A549 (cell line): ENCODE data around the gene CACNA1D. TPM values are rescaled to one million over a fixed set of nuclear protein-coding genes. Genes with fewer than 3 reads are reported as not detected.

ENCODE experiments used
- ATAC-seq, 2 experiments: fragments of 200-7000 bp in 1 of 2; fragments of >200 bp in 1 of 2; cut with Nextera tagmentation in 1 of 2; cut with Tn5 transposase in 1 of 2; 3 replicates each; pipeline versions ENCODE4 v1.8.0 to v1.9.1; 2018 to 2020; ENCODE audit warnings: mild to moderate bottlenecking in 1 of 2, moderate library complexity in 1 of 2
- CTCF ChIA-PET: fragments of 300-600 bp; sonication (Branson Sonifier 250); formaldehyde crosslinking; extraction: SDS; loops from one replicate; lab custom pipeline; 2021; ENCODE audit warnings: antibody characterized with exemption, inconsistent platforms; lab: Yijun Ruan, JAX
- POLR2A ChIA-PET: fragments of 350-600 bp; formaldehyde crosslinking; extraction: SDS; loops from one replicate; lab custom pipeline; 2021; ENCODE audit warnings: antibody characterized with exemption, inconsistent platforms; lab: Yijun Ruan, JAX
- DNase-seq, 2 experiments: peaks; one replicate each; pipeline versions ENCODE4 v3.0.0 to v3.0.0-alpha.2; 2011 to 2016; ENCODE audit warnings: low read depth in 1 of 2, low spot score in 1 of 2
- FAIRE-seq: peaks from 2 replicates; lab custom pipeline; 2011; peaks lifted over from hg19 to GRCh38; lab: Jason Lieb, UNC
- H3K27ac ChIP-seq, 2 experiments: fragments of >200 bp; sonication (Bioruptor Twin); formaldehyde crosslinking; 3 replicates each; pipeline ENCODE4 v1.5.1; 2016 to 2017
- H3K4me1 ChIP-seq: fragments of >200 bp; sonication (Bioruptor Twin); formaldehyde crosslinking; 3 replicates; pipeline ENCODE4 v1.6.1; 2016
- H3K4me2 ChIP-seq: fragments of >200 bp; sonication (Bioruptor Twin); formaldehyde crosslinking; 3 replicates; pipeline ENCODE4 v1.6.1; 2016
- H3K4me3 ChIP-seq: fragments of >200 bp; sonication (Bioruptor Twin); formaldehyde crosslinking; 3 replicates; pipeline ENCODE4 v1.5.1; 2016
- H3K9me3 ChIP-seq: fragments of >200 bp; sonication (Bioruptor Twin); formaldehyde crosslinking; 3 replicates; pipeline ENCODE4 v1.6.1; 2016
- ATOH8 ChIP-seq: fragments of 250-450 bp; sonication (Bioruptor Pico); IDR thresholded peaks from 2 replicates; pipeline ENCODE4 v1.5.0; 2020; ENCODE audit warnings: low read depth, mild to moderate bottlenecking, moderate library complexity
- BCL3 ChIP-seq: fragments of >200 bp; sonication (Bioruptor Twin); formaldehyde crosslinking; IDR thresholded peaks from 3 replicates; pipeline ENCODE4 v1.6.1; 2016
- BHLHE40 ChIP-seq: IDR thresholded peaks from 2 replicates; pipeline ENCODE4 v1.6.1; 2012; ENCODE audit warnings: low read depth, low read length, inconsistent platforms
- CBX8 ChIP-seq: fragments of 200-600 bp; sonication (generic); IDR thresholded peaks from 2 replicates; pipeline ENCODE4 v1.6.1; 2016
- CEBPB ChIP-seq, 2 experiments: fragments of >200 bp in 1 of 2; sonication (Bioruptor Twin) in 1 of 2; formaldehyde crosslinking in 1 of 2; IDR thresholded peaks; 2 replicates each; pipeline ENCODE4 v1.6.1; 2012 to 2016
- CHD4 ChIP-seq: fragments of 200-600 bp; sonication (generic); IDR thresholded peaks from 2 replicates; pipeline ENCODE4 v1.6.1; 2016; ENCODE audit warnings: antibody characterized with exemption, mild to moderate bottlenecking, borderline replicate concordance
- EP300 ChIP-seq, 2 experiments: fragments of >200 bp; sonication (Bioruptor Twin); formaldehyde crosslinking; IDR thresholded peaks; 2 replicates in 1 of 2; 3 replicates in 1 of 2; pipeline ENCODE4 v1.6.1; 2016 to 2017
- ESRRA ChIP-seq: fragments of 150-350 bp; IDR thresholded peaks from 2 replicates; pipeline ENCODE4 v1.6.1; 2014; ENCODE audit warnings: mild to moderate bottlenecking, low read length, borderline replicate concordance
- FOXS1 ChIP-seq: fragments of 250-450 bp; sonication (Bioruptor Pico); IDR thresholded peaks from 2 replicates; pipeline ENCODE4 v1.5.0; 2020; ENCODE audit warnings: mild to moderate bottlenecking, moderate library complexity
- GATA3 ChIP-seq: IDR thresholded peaks from 2 replicates; pipeline ENCODE4 v1.6.1; 2012; ENCODE audit warnings: borderline replicate concordance
- HOXA7 ChIP-seq: fragments of 250-450 bp; sonication (Bioruptor Pico); IDR thresholded peaks from 2 replicates; pipeline ENCODE4 v1.5.0; 2020; ENCODE audit warnings: mild to moderate bottlenecking, moderate library complexity
- HOXB5 ChIP-seq: fragments of 250-450 bp; sonication (Bioruptor Pico); IDR thresholded peaks from 2 replicates; pipeline ENCODE4 v1.5.0; 2020; ENCODE audit warnings: mild to moderate bottlenecking, moderate library complexity
- JUNB ChIP-seq: fragments of >200 bp; sonication (Bioruptor Twin); formaldehyde crosslinking; IDR thresholded peaks from 2 replicates; pipeline ENCODE4 v1.6.1; 2016
- KDM5A ChIP-seq: fragments of 200-600 bp; sonication (generic); IDR thresholded peaks from 2 replicates; pipeline ENCODE4 v1.6.1; 2016; ENCODE audit warnings: antibody characterized with exemption, mild to moderate bottlenecking
- MAZ ChIP-seq: fragments of 150-350 bp; IDR thresholded peaks from 2 replicates; pipeline ENCODE4 v1.6.1; 2014; ENCODE audit warnings: antibody characterized with exemption, low read depth, low read length, borderline replicate concordance
- MYC ChIP-seq: IDR thresholded peaks from 2 replicates; pipeline ENCODE4 v1.6.1; 2012; ENCODE audit warnings: mild to moderate bottlenecking, inconsistent platforms, low read length, improper control_type of control experiment, borderline replicate concordance
- NFE2L2 ChIP-seq: fragments of 150-350 bp; conservative IDR thresholded peaks from 2 replicates; pipeline ENCODE4 v1.6.1; 2014; ENCODE audit warnings: low read length
- NR3C1 ChIP-seq: fragments of >200 bp; sonication (Bioruptor Twin); formaldehyde crosslinking; IDR thresholded peaks from 3 replicates; pipeline ENCODE4 v1.6.1; 2017
- PHF8 ChIP-seq: fragments of 200-600 bp; sonication (generic); IDR thresholded peaks from 2 replicates; pipeline ENCODE4 v1.6.1; 2016; ENCODE audit warnings: low read depth, mild to moderate bottlenecking, antibody characterized with exemption, moderate library complexity, borderline replicate concordance
- POLR2A ChIP-seq: IDR thresholded peaks from 2 replicates; pipeline ENCODE4 v1.6.1; 2012; ENCODE audit warnings: mild to moderate bottlenecking, low read length
- POLR2AphosphoS2 ChIP-seq: conservative IDR thresholded peaks from 2 replicates; pipeline ENCODE4 v1.6.1; 2012; ENCODE audit warnings: low read length, improper control_type of control experiment, inconsistent platforms
- RFX5 ChIP-seq: fragments of 450-650 bp; IDR thresholded peaks from 2 replicates; pipeline ENCODE4 v1.7.1; 2014; ENCODE audit warnings: antibody characterized with exemption, mild to moderate bottlenecking, moderate library complexity
- RNF2 ChIP-seq: fragments of 200-600 bp; sonication (generic); IDR thresholded peaks from 2 replicates; pipeline ENCODE4 v1.6.1; 2016; ENCODE audit warnings: low read depth, mild to moderate bottlenecking, antibody characterized with exemption, moderate library complexity, borderline replicate concordance
- SMC3 ChIP-seq: fragments of >200 bp; sonication (Bioruptor Twin); formaldehyde crosslinking; IDR thresholded peaks from 3 replicates; pipeline ENCODE4 v1.6.1; 2018; ENCODE audit warnings: inconsistent platforms
- TFCP2L1 ChIP-seq: fragments of 250-450 bp; sonication (Bioruptor Pico); IDR thresholded peaks from 2 replicates; pipeline ENCODE4 v1.5.0; 2021; ENCODE audit warnings: mild to moderate bottlenecking
- ZFP36 ChIP-seq: fragments of 450-650 bp; IDR thresholded peaks from 2 replicates; pipeline ENCODE4 v1.6.1; 2014; ENCODE audit warnings: borderline replicate concordance; ENCODE audit not compliant: partially characterized antibody
- ZSCAN20 ChIP-seq: fragments of 250-450 bp; sonication (Bioruptor Pico); IDR thresholded peaks from 2 replicates; pipeline ENCODE4 v1.8.0; 2022; ENCODE audit warnings: mild to moderate bottlenecking, moderate library complexity
- WGBS: methylation state at CpG from one replicate; pipeline ENCODE4 v1.1.6; 2017; ENCODE audit errors: missing lambda C conversion rate; 5-methylcytosine and 5-hydroxymethylcytosine counted together
- polyA plus RNA-seq, 4 experiments: library from polyadenylated mRNA; depleted of rRNA in 3 of 4; stranded (reverse); fragments of >200 nt; fragmentation: RNase III in 1 of 4; extraction: RNeasy Plus Mini Kit Qiagen cat#74134 plus additional on column Dnase treatment in 1 of 4; gene quantifications; 2 replicates in 3 of 4; 3 replicates in 1 of 4; pipeline ENCODE4 v1.2.3, GENCODE V29; 2011 to 2017
- TF ChIP-seq, protein P1 (sequence below): IDR thresholded peaks from 2 replicates; pipeline ENCODE4 v1.6.1; 2012

The CACNA1D gene
- polyA plus RNA-seq, 2 of the 4 experiments (the other 2 are of a cell fraction): 1.1 to 10.7 TPM

- no peak overlapping the region for H3K4me2 ChIP-seq
- no peak overlapping the region for H3K4me3 ChIP-seq
- ATAC-seq: no peak
- no peaks in the 10 kb centered on the region for H3K9me3 ChIP-seq
- POLR2A ChIA-PET: no interaction called here
- H3K27ac ChIP-seq: no peak overlapping the region
- H3K4me1 ChIP-seq: no peaks in the 10 kb centered on the region
- TF ChIP-seq RNF2 (no peak), JUNB (no peak), BCL3 (no peak), ZSCAN20 (CRISPR knock-in tag) (no peak), ATOH8 (CRISPR knock-in tag) (no peak), CBX8 (no peak), MYC (no peak)
- TF ChIP-seq, protein P1, sequence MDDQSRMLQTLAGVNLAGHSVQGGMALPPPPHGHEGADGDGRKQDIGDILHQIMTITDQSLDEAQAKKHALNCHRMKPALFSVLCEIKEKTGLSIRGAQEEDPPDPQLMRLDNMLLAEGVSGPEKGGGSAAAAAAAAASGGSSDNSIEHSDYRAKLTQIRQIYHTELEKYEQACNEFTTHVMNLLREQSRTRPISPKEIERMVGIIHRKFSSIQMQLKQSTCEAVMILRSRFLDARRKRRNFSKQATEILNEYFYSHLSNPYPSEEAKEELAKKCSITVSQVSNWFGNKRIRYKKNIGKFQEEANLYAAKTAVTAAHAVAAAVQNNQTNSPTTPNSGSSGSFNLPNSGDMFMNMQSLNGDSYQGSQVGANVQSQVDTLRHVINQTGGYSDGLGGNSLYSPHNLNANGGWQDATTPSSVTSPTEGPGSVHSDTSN: no peak
- no peak for DNase-seq
- 97% methylated on average over 3 of the region's 7 CpGs for WGBS
- CTCF ChIA-PET: interaction anchor here (1.4 kb wide), 1 partner anchor 57 kb away, joined by 3 read pairs; no protein-coding TSS in a partner anchor
- no peak for FAIRE-seq
Observed at GRCh38 chr3:53766706-53767105, 272.3 kb downstream of the CACNA1D start.

DNA sequence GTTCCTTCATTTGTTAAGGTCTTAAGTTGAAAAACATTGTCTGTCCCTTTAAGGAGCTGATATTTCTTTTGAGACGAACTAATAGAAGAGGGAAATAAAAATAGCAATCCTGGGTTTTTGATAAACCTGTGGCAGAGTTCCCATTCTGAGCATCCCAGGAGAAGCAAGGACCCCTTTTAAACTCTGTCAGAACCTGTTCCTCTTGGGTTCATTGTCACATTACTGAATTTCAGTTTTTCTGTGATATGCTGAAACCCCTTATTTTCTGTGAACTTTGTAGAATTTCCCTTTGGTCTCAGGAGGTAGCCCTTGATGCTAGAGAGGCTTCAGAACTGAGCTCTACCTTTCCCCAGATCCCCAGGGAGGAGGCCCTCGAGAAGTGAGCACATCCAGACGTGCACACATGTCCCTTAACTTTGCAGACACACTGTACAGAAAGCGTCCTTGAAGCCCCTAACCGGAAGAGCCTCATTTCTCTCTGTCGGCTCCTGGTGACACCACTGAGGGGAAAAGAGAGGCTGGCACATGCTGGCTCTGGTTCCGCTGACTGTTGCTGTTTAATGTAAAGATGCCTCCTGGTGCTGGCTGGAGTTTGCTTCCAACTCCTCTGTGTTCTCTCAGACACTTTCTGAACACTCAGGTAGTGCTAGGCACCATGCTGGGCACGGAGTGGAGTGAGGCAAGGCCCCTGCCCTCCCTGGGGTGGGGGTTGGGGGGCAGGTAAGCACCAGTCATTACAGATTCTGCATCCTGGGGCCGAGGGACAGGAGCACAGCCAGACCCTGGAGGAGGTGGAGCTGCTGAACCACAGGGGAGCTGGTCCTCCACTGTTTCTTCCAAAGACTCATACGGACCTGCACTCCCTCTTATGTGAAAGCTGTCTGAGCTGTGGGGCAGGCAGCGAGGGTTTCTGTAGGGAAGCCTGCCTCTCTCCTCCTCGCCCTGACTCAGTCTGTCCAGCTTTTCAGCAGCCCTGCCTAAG is 274.4 kb downstream of the CACNA1D start:
- DNase-seq (no peak), FAIRE-seq (no peak), ATAC-seq (no peak)
- 68% methylated on average over 9 of the region's 12 CpGs for WGBS
- no peak overlapping the region for H3K4me3 ChIP-seq
- peaks cover 5% of the 10 kb centered on the region; the same call in 1 of the 3 replicates for H3K4me1 ChIP-seq
- CTCF ChIA-PET: no interaction called here
- no peaks in the 10 kb centered on the region for H3K9me3 ChIP-seq
- H3K27ac ChIP-seq: no peak overlapping the region
- POLR2A ChIA-PET: no interaction called here
- TF ChIP-seq NFE2L2 (no peak), HOXA7 (CRISPR knock-in tag) (no peak), RFX5 (no peak), CHD4 (no peak), GATA3 (no peak), TFCP2L1 (CRISPR knock-in tag) (no peak), HOXB5 (CRISPR knock-in tag) (no peak)
- TF ChIP-seq, protein P1: no peak
- no peak overlapping the region for H3K4me2 ChIP-seq

DNA sequence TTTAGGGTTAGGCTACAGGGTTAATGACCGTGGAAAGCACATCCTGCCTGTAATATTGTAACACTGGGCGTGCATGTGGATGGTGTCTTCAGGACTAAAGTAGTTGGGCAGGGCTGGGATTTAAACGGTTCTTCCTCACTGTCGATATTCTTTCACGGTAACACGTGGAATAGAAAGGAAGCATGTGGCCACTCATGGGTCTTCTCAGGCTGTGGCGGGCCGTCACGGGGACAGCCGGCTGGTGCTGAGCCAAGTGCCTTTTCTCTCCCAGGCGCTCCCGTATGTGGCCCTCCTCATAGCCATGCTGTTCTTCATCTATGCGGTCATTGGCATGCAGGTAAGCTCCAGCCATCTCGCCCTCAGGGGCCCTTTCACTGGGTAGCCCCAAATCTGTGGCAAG is 278.2 kb downstream of the CACNA1D start:
- POLR2A ChIA-PET: no interaction called here
- FAIRE-seq: no peak
- DNase-seq: no peak

More for the DNA sequence above, 278.2 kb downstream of the CACNA1D start:
- Histone ChIP-seq H3K4me1 (peaks cover 5% of the 10 kb centered on the region; the same call in 1 of the 3 replicates), H3K27ac (no peak overlapping the region), H3K9me3 (no peaks in the 10 kb centered on the region), H3K4me2 (no peak overlapping the region), H3K4me3 (no peak overlapping the region)
- WGBS: 86% methylated on average over 14 of the region's 14 CpGs
- TF ChIP-seq MAZ (no peak), CEBPB (IDR thresholded peaks at IDR 0.05) (no peak), NFE2L2 (no peak), BCL3 (no peak), BHLHE40 (no peak), ZFP36 (no peak), EP300 (IDR thresholded peaks at IDR 0.05) (no peak), FOXS1 (CRISPR knock-in tag) (no peak), JUNB (no peak), PHF8 (no peak), HOXA7 (CRISPR knock-in tag) (no peak), SMC3 (no peak), POLR2AphosphoS2 (no peak), NR3C1 (no peak), POLR2A (no peak), HOXB5 (CRISPR knock-in tag) (no peak), ESRRA (no peak), KDM5A (no peak)
- CTCF ChIA-PET: no interaction called here
- no peak for ATAC-seq
